ENCODE measurements around the gene SHB. TPM values are rescaled to one million over a fixed set of nuclear protein-coding genes. Genes with fewer than 3 reads are reported as not detected.

SHB gene
- total RNA-seq, 1 experiment from 2014 or later: 28.7 TPM

GRCh38 chr9:38009035-38009501, 60.0 kb downstream of the SHB start:
- Histone ChIP-seq H3K79me2 (ENCODE audit: insufficient read depth, low read length) (peaks cover 53% of the 10 kb centered on the region), H3K4me2 (ENCODE audit: low read length) (peak overlapping the region; percentile 75)

More at GRCh38 chr9:38009035-38009501, 60.0 kb downstream of the SHB start:
- DNase-seq (ENCODE audit: low read depth, low spot score): no peak
- Histone ChIP-seq H2AFZ (ENCODE audit: low read depth, low read length, poor library complexity, severe bottlenecking) (no peak overlapping the region), H3K27me3 (ENCODE audit: insufficient read depth, low read length) (no peaks in the 10 kb centered on the region), H3K4me3 (replicated peaks in 1 of 2; ENCODE audit: low read depth in 1 of 2, low read length in 2 of 2) (peak overlapping the region in 1 of 2 experiments; percentile 31; a peak in 2 of 4 replicates), H3K9me2 (ENCODE audit: insufficient read depth) (no peaks in the 10 kb centered on the region), H3K9me3 (ENCODE audit: control insufficient read depth in 1 of 2, insufficient read depth in 1 of 2, low read depth in 1 of 2, low read length in 2 of 2) (no peaks in the 10 kb centered on the region), H3K36me3 (ENCODE audit: control insufficient read depth in 1 of 2, insufficient read depth in 2 of 2, low read length in 2 of 2) (no peaks in the 10 kb centered on the region), H4K20me1 (ENCODE audit: insufficient read depth) (no peaks in the 10 kb centered on the region), H3K9ac (ENCODE audit: low read length) (peak overlapping the region; percentile 42), H3K4me1 (ENCODE audit: control insufficient read depth in 1 of 2, insufficient read depth in 2 of 2, low read length in 2 of 2) (peaks cover 54 to 76% of the 10 kb centered on the region in 2 experiments), H3K27ac (ENCODE audit: low read depth, low read length) (peak overlapping the region; percentile 78)
- CTCF ChIA-PET: interaction anchor here (0.8 to 1.5 kb wide), 2 partner anchors 23 to 96 kb away, joined by 3 to 5 read pairs; no protein-coding TSS in a partner anchor
- intact Hi-C loops (cut with micrococcal nuclease): no loop called here
- ATAC-seq: no peak; the same call in 1 of the 2 replicates
- POLR2A ChIA-PET: interaction anchor here (1.6 kb wide), 1 partner anchor 10 kb away, joined by 10 read pairs; no protein-coding TSS in a partner anchor
- BruUV-seq (replicated peaks): no TSS peak
- TF ChIP-seq JUND (IDR thresholded peaks at IDR 0.05) (no peak), REST (IDR thresholded peaks at IDR 0.05; ENCODE audit: low read depth) (no peak), SRF (IDR thresholded peaks at IDR 0.05; ENCODE audit: low read depth) (no peak), POLR2AphosphoS5 (IDR thresholded peaks at IDR 0.05; ENCODE audit: low read depth, low read length) (no peak), ZNF274 (IDR thresholded peaks at IDR 0.05; ENCODE audit: low read depth, low read length) (no peak), EZH2 (IDR thresholded peaks at IDR 0.05) (no peak), POLR2A (IDR thresholded peaks at IDR 0.05; ENCODE audit: borderline replicate concordance, extremely low read depth, insufficient read depth, insufficient read length) (no peak), CBX3 (IDR thresholded peaks at IDR 0.05; ENCODE audit: low read depth) (no peak), SP1 (IDR thresholded peaks at IDR 0.05; ENCODE audit: low read depth) (no peak)
- RAD21 ChIA-PET (ENCODE audit: low non-redundant PET in 1 of 2, low total read pairs in 2 of 2, uncharacterized antibody in 2 of 2, unreplicated experiment in 2 of 2): interaction anchor here in 1 of 2 experiments (0.7 kb wide), 1 partner anchor 20 kb away, joined by 3 read pairs; no protein-coding TSS in a partner anchor
